ENCODE measurements around the gene LMOD2.

DNA sequence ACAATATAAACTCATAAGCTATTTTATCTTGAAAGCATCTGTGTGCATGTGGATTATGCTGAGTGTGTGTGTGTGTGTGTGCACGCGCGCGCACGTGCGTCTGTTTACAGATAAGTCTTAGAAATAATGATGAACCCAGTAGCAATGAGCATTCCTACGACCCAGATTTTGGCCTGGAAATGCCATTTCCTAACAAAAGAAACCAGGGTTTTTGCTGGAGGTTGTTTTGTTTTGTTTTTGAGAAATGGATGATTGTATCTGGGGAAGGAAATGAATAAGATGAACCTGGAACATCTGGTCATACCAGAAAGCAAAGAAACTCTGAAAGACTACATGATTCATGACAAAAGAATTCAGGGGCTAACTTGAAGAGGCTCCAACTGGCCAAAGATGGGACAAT lies 22.1 kb upstream of the LMOD2 start:
- TF ChIP-seq CTCF (IDR thresholded peaks at IDR 0.05) (no peak), POLR2A (IDR thresholded peaks at IDR 0.05) (no peak)

All from esophagus squamous epithelium (tissue), 4 donors.